ENCODE results near the gene PXK. TPM values are rescaled to one million over a fixed set of nuclear protein-coding genes. Genes with fewer than 3 reads are reported as not detected.

The PXK gene
- polyA plus RNA-seq, 1 donor (not counting 4 experiments of a cell fraction or from before 2014, with no cell fraction given) = 12.2 TPM

DNA sequence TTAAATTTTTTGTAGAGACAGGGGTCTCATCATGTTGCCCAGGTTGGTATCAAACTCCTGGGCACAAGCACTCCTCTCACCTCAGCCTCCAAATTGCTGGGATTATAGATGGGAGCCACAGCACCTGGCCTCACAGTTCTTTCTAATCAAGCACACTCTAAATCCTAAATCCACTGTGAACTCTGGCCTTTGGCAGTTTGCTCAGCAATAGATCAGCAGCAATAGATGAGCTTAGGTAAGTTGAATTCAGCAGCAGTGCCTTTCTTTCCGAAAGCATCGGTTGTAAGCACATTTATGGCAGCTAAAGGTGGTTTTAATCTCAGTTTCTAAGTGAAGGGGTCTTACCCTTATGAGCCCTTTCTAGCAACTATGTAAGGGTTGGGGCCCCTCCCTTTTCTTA lies 84.4 kb downstream of the PXK start:
- FAIRE-seq = no peak
- dilution Hi-C loops (cut with MboI; ENCODE audit: extremely low pct_ligation_motif_present, low sequenced_read_pairs) = no loop called here
- no peaks in the 10 kb centered on the region for H3K9me3 ChIP-seq (ENCODE audit: control insufficient read depth, low read depth, low read length)

GRCh38 chr3:58418227-58418626 lies 85.5 kb downstream of the PXK start:
- TF ChIP-seq CTCF (optimal IDR thresholded peaks at IDR 0.05 in 1 of 3, IDR thresholded peaks at IDR 0.05 in 1 of 3, conservative IDR thresholded peaks at IDR 0.05 in 1 of 3; ENCODE audit: extremely low read depth in 1 of 3, insufficient read depth in 2 of 3, low read length in 3 of 3) (no peak), EZH2 (IDR thresholded peaks at IDR 0.05; ENCODE audit: low read length) (no peak)
- no peaks in the 10 kb centered on the region for H3K9me3 ChIP-seq (ENCODE audit: control insufficient read depth, low read depth, low read length)
- no peaks in the 10 kb centered on the region for H3K27me3 ChIP-seq (ENCODE audit: control insufficient read depth, extremely low read depth, insufficient read depth, low read length)
- H3K9ac ChIP-seq (ENCODE audit: control insufficient read depth, extremely low read depth, insufficient read depth, low read length) = no peak overlapping the region
- H4K20me1 ChIP-seq (ENCODE audit: control insufficient read depth, extremely low read depth, insufficient read depth, low read length) = no peaks in the 10 kb centered on the region
- H3K9me1 ChIP-seq (ENCODE audit: control insufficient read depth, extremely low read depth, insufficient read depth, low read length) = no peaks in the 10 kb centered on the region
- FAIRE-seq = no peak
- H3K4me1 ChIP-seq (ENCODE audit: control insufficient read depth, extremely low read depth, insufficient read depth, low read length) = no peaks in the 10 kb centered on the region
- H3K27ac ChIP-seq (ENCODE audit: control insufficient read depth, insufficient read depth, low read length) = no peak overlapping the region
- no peak overlapping the region for H3K4me2 ChIP-seq (ENCODE audit: control insufficient read depth, extremely low read depth, insufficient read depth, low read depth, low read length)
- no peak overlapping the region for H2AFZ ChIP-seq (ENCODE audit: control insufficient read depth, low read length)
- H3K79me2 ChIP-seq (ENCODE audit: control insufficient read depth, insufficient read depth, low read length) = no peaks in the 10 kb centered on the region
- H3K36me3 ChIP-seq (ENCODE audit: control insufficient read depth in 2 of 2, extremely low read depth in 1 of 2, insufficient read depth in 2 of 2, low read length in 2 of 2) = peaks cover 3 to 7% of the 10 kb centered on the region in 2 experiments
- dilution Hi-C loops (cut with MboI; ENCODE audit: extremely low pct_ligation_motif_present, low sequenced_read_pairs) = no loop called here
- DNase-seq (ENCODE audit: low read depth, low spot score) = no peak
- no peak overlapping the region for H3K4me3 ChIP-seq (ENCODE audit: control insufficient read depth in 2 of 3, extremely low read depth in 1 of 3, insufficient read depth in 2 of 3, low read depth in 1 of 3, low read length in 3 of 3)

More for the DNA sequence above, 84.4 kb downstream of the PXK start:
- Histone ChIP-seq H3K9ac (ENCODE audit: control insufficient read depth, extremely low read depth, insufficient read depth, low read length) (no peak overlapping the region), H3K36me3 (ENCODE audit: control insufficient read depth in 2 of 2, extremely low read depth in 1 of 2, insufficient read depth in 2 of 2, low read length in 2 of 2) (peaks cover 3 to 6% of the 10 kb centered on the region in 2 experiments), H3K4me1 (ENCODE audit: control insufficient read depth, extremely low read depth, insufficient read depth, low read length) (no peaks in the 10 kb centered on the region), H3K9me1 (ENCODE audit: control insufficient read depth, extremely low read depth, insufficient read depth, low read length) (no peaks in the 10 kb centered on the region), H2AFZ (ENCODE audit: control insufficient read depth, low read length) (no peak overlapping the region), H3K4me2 (ENCODE audit: control insufficient read depth, extremely low read depth, insufficient read depth, low read depth, low read length) (no peak overlapping the region), H3K4me3 (ENCODE audit: control insufficient read depth in 2 of 3, extremely low read depth in 1 of 3, insufficient read depth in 2 of 3, low read depth in 1 of 3, low read length in 3 of 3) (no peak overlapping the region), H4K20me1 (ENCODE audit: control insufficient read depth, extremely low read depth, insufficient read depth, low read length) (no peaks in the 10 kb centered on the region), H3K27ac (ENCODE audit: control insufficient read depth, insufficient read depth, low read length) (no peak overlapping the region), H3K27me3 (ENCODE audit: control insufficient read depth, extremely low read depth, insufficient read depth, low read length) (no peaks in the 10 kb centered on the region), H3K79me2 (ENCODE audit: control insufficient read depth, insufficient read depth, low read length) (no peaks in the 10 kb centered on the region)
- DNase-seq (ENCODE audit: low read depth, low spot score) = no peak
- TF ChIP-seq EZH2 (IDR thresholded peaks at IDR 0.05; ENCODE audit: low read length) (no peak), CTCF (optimal IDR thresholded peaks at IDR 0.05 in 1 of 3, IDR thresholded peaks at IDR 0.05 in 1 of 3, conservative IDR thresholded peaks at IDR 0.05 in 1 of 3; ENCODE audit: extremely low read depth in 1 of 3, insufficient read depth in 2 of 3, low read length in 3 of 3) (no peak)

All from keratinocyte (primary cell).